ENCODE results near the gene GIPR. TPM values are rescaled to one million over a fixed set of nuclear protein-coding genes. Genes with fewer than 3 reads are reported as not detected.

GIPR gene
- total RNA-seq, 1 donor from 2014 or later: 1.6 TPM

DNA sequence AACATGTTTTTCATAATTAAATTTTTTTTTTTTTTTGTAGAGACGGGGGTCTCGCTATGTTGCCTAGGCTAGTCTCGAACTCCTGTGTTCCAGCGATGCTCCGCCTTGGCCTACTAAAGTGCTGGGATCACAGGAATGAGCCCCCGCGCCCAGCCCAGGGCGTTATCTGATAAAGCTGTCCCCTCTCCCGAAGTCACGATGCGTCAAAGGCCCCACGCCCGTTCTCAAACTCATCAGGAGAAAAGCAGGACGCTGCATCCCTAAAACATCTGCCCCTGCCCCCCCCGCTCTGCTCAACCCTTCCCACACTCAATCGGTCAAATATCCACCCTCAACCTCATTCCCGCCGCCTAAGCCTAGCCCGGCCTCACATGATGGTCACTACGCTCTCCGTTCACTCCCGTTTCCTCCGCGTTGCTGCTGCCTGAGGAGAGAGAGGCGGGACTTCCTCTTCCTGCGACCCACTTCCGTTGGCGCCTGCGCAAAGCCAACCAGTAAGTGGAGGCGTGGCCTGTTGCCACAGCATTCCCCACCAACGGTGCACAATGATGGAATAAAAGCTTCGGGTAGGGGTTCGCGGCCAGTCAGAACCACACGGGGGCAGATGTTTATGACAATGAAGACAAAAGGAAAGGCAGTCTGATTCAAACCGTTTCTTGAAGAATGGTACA is 23.6 kb downstream of the GIPR start, which contains the start of gene SNRPD2:
Gene SNRPD2 (minus strand): TSS at position 438 of the 671 bp plus-strand sequence. CDS start 65 bp downstream, at position 373.
- H3K4me3 Mint-ChIP-seq (ENCODE audit: unreplicated experiment): peak within 1 kb of the TSS; percentile 100
- peaks cover 8% of the 10 kb centered on the region for H3K27me3 Mint-ChIP-seq (ENCODE audit: unreplicated experiment)
- peaks cover 9% of the 10 kb centered on the region for H3K4me1 Mint-ChIP-seq (ENCODE audit: unreplicated experiment)
- H3K27ac Mint-ChIP-seq (ENCODE audit: unreplicated experiment): peak within 1 kb of the TSS; percentile 96
- peak; percentile 40 for TF ChIP-seq CTCF (IDR thresholded peaks at IDR 0.05; ENCODE audit: unreplicated experiment)
- H3K36me3 Mint-ChIP-seq (ENCODE audit: low read depth, unreplicated experiment): peaks cover 21% of the 10 kb centered on the region
- peak; percentile 93 for DNase-seq (ENCODE audit: low spot score)
- no peaks in the 10 kb centered on the region for H3K9me3 Mint-ChIP-seq (ENCODE audit: unreplicated experiment)

GRCh38 chr19:45692187-45693105 is 24.4 kb downstream of the GIPR start, which contains the start of gene QPCTL:
TSS of gene QPCTL (plus strand) at chr19:45692666. CDS start at chr19:45692704, 38 bp downstream.
- peak within 1 kb of the TSS; percentile 100 for H3K4me3 Mint-ChIP-seq (ENCODE audit: unreplicated experiment)

GRCh38 chr19:45693106-45693788 is 25.2 kb downstream of the GIPR start:
- Mint-ChIP-seq H3K27ac (ENCODE audit: unreplicated experiment) (peak overlapping the region; percentile 70), H3K4me1 (ENCODE audit: unreplicated experiment) (peaks cover 9% of the 10 kb centered on the region), H3K36me3 (ENCODE audit: low read depth, unreplicated experiment) (peaks cover 21% of the 10 kb centered on the region), H3K4me3 (ENCODE audit: unreplicated experiment) (peak overlapping the region; percentile 93), H3K9me3 (ENCODE audit: unreplicated experiment) (no peaks in the 10 kb centered on the region), H3K27me3 (ENCODE audit: unreplicated experiment) (peaks cover 8% of the 10 kb centered on the region)
- DNase-seq (ENCODE audit: low spot score): peak; percentile 87
- TF ChIP-seq CTCF (IDR thresholded peaks at IDR 0.05; ENCODE audit: unreplicated experiment): peak; percentile 82

More at GRCh38 chr19:45692187-45693105, 24.4 kb downstream of the GIPR start, which contains the start of gene QPCTL:
- Mint-ChIP-seq H3K27me3 (ENCODE audit: unreplicated experiment) (peaks cover 8% of the 10 kb centered on the region), H3K27ac (ENCODE audit: unreplicated experiment) (peak within 1 kb of the TSS; percentile 96), H3K9me3 (ENCODE audit: unreplicated experiment) (no peaks in the 10 kb centered on the region), H3K4me1 (ENCODE audit: unreplicated experiment) (peaks cover 9% of the 10 kb centered on the region), H3K36me3 (ENCODE audit: low read depth, unreplicated experiment) (peaks cover 16% of the 10 kb centered on the region)
- peak; percentile 8 for TF ChIP-seq CTCF (IDR thresholded peaks at IDR 0.05; ENCODE audit: unreplicated experiment)
- peak; percentile 91 for DNase-seq (ENCODE audit: low spot score)

DNA sequence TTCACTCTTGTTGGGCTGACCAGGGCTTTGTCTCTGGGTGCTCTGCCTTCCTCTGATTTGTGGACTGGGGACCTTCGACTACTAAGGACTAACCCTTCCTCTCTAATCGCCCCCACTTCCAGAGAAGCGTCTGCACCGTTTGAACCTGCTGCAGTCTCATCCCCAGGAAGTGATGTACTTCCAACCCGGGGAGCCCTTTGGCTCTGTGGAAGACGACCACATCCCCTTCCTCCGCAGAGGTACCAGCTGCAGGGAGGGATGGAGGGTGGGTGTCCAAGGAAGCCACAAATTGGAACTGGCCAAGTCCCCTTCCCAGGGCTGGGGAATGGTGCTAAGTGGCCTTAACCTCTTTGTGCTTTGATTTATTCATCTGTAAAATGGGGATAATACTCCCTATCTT is 33.7 kb downstream of the GIPR start:
- H3K4me1 Mint-ChIP-seq (ENCODE audit: unreplicated experiment): no peaks in the 10 kb centered on the region
- TF ChIP-seq CTCF (IDR thresholded peaks at IDR 0.05; ENCODE audit: unreplicated experiment): no peak
- peaks cover 1% of the 10 kb centered on the region for H3K27me3 Mint-ChIP-seq (ENCODE audit: unreplicated experiment)
- no peak for DNase-seq (ENCODE audit: low spot score)
- H3K9me3 Mint-ChIP-seq (ENCODE audit: unreplicated experiment): no peaks in the 10 kb centered on the region
- H3K36me3 Mint-ChIP-seq (ENCODE audit: low read depth, unreplicated experiment): peaks cover 18% of the 10 kb centered on the region
- H3K4me3 Mint-ChIP-seq (ENCODE audit: unreplicated experiment): no peak overlapping the region
- no peak overlapping the region for H3K27ac Mint-ChIP-seq (ENCODE audit: unreplicated experiment)
